Caco-2 (cell line): ENCODE results near the gene FARP1. TPM values are rescaled to one million over a fixed set of nuclear protein-coding genes. Genes with fewer than 3 reads are reported as not detected.

Experiments
- BruUV-seq: library from RNA; stranded (reverse); fragments of 400-500 nt; replicated peaks from 2 replicates; lab custom pipeline; 2021; lab: Mats Ljungman, UMichigan
- CTCF ChIA-PET: fragments of 300-600 bp; sonication (Branson Sonifier 250); formaldehyde crosslinking; loops from one replicate; lab custom pipeline; 2022; ENCODE audit warnings: antibody characterized with exemption; lab: Charles Lee
- POLR2A ChIA-PET: fragments of 300-600 bp; sonication (Branson Sonifier 250); formaldehyde crosslinking; loops from one replicate; lab custom pipeline; 2022; ENCODE audit warnings: antibody characterized with exemption; lab: Charles Lee
- DNase-seq, 2 experiments: peaks; one replicate each; pipeline versions ENCODE4 v3.0.0 to v3.0.0-alpha.2; 2020 to 2022
- H3K27me3 ChIP-seq: replicated peaks from 2 replicates; pipeline ENCODE4 v1.6.0; 2011; ENCODE audit warnings: low read length; ENCODE audit not compliant: control insufficient read depth, insufficient read depth
- H3K36me3 ChIP-seq: 2 replicates; pipeline ENCODE4 v1.5.1; 2011; ENCODE audit warnings: low read length; ENCODE audit not compliant: control insufficient read depth, insufficient read depth
- H3K4me1 ChIP-seq: fragments of 250-450 bp; sonication (Bioruptor Pico); 2 replicates; pipeline ENCODE4 v1.5.1; 2020; ENCODE audit warnings: mild to moderate bottlenecking
- H3K4me3 ChIP-seq: 2 replicates; pipeline ENCODE4 v1.5.1; 2011; ENCODE audit warnings: low read depth, mild to moderate bottlenecking, control low read depth, low read length
- H3K9me3 ChIP-seq: fragments of 250-450 bp; sonication (Bioruptor Pico); 2 replicates; pipeline ENCODE4 v1.5.1; 2020; ENCODE audit warnings: mild to moderate bottlenecking, moderate library complexity
- H3K27ac Mint-ChIP-seq: one replicate; pipeline ENCODE4 v1.8.0; 2022; ENCODE audit warnings: mixed read lengths; ENCODE audit not compliant: unreplicated experiment
- H3K27me3 Mint-ChIP-seq: one replicate; pipeline ENCODE4 v1.8.0; 2022; ENCODE audit warnings: mixed read lengths; ENCODE audit not compliant: insufficient read depth, unreplicated experiment
- H3K36me3 Mint-ChIP-seq: one replicate; pipeline ENCODE4 v1.8.0; 2022; ENCODE audit warnings: mild to moderate bottlenecking, mixed read lengths; ENCODE audit not compliant: insufficient read depth, unreplicated experiment
- H3K4me1 Mint-ChIP-seq: one replicate; pipeline ENCODE4 v1.8.0; 2022; ENCODE audit warnings: low read depth, mixed read lengths; ENCODE audit not compliant: unreplicated experiment
- H3K4me3 Mint-ChIP-seq: one replicate; pipeline ENCODE4 v1.8.0; 2022; ENCODE audit warnings: mild to moderate bottlenecking, moderate library complexity, mixed read lengths; ENCODE audit not compliant: unreplicated experiment
- H3K9me3 Mint-ChIP-seq: one replicate; pipeline ENCODE4 v1.8.0; 2022; ENCODE audit warnings: mixed read lengths; ENCODE audit not compliant: unreplicated experiment
- CTCF ChIP-seq, 2 experiments: fragments of 200-600 bp in 1 of 2; IDR thresholded peaks; 1 replicate in 1 of 2; 2 replicates in 1 of 2; pipeline versions ENCODE4 v1.5.1 to v1.8.0; 2011 to 2022; ENCODE audit warnings: antibody characterized with exemption in 1 of 2, control low read depth in 1 of 2, inconsistent platforms in 1 of 2, low read depth in 1 of 2, low read length in 1 of 2, mild to moderate bottlenecking in 1 of 2, moderate library complexity in 1 of 2; ENCODE audit not compliant: insufficient read depth in 1 of 2, severe bottlenecking in 1 of 2, unreplicated experiment in 1 of 2
- intact Hi-C: fragments of 100-400 bp; cut with micrococcal nuclease; formaldehyde crosslinking; loops from one replicate; pipeline ENCODE4 v1.10.0; 2022; ENCODE audit not compliant: unreplicated experiment
- total RNA-seq: library from RNA; stranded (reverse); gene quantifications from 2 replicates; pipeline ENCODE4 v1.2.3, GENCODE V29; 2022

FARP1 gene
- total RNA-seq, 1 experiment from 2014 or later: 189 TPM

GRCh38 chr13:98484289-98485219 is 341.7 kb downstream of the FARP1 start:
- POLR2A ChIA-PET: interaction anchor here (0.6 to 1.9 kb wide), 5 partner anchors 24 to 168 kb away, joined by 5 to 11 read pairs (median 9); partner anchors contain the start of gene STK24

GRCh38 chr13:98485561-98485960 is 342.7 kb downstream of the FARP1 start:
- H3K4me3 Mint-ChIP-seq: peak overlapping the region; percentile 66
- H3K9me3 Mint-ChIP-seq: no peaks in the 10 kb centered on the region
- H3K36me3 Mint-ChIP-seq: peaks cover 85% of the 10 kb centered on the region
- POLR2A ChIA-PET: interaction anchor here (1.1 to 1.9 kb wide), 3 partner anchors 23 to 167 kb away, joined by 9 to 11 read pairs (median 10); no protein-coding TSS in a partner anchor
- TF ChIP-seq CTCF (IDR thresholded peaks at IDR 0.05; ENCODE audit: insufficient read depth in 1 of 2, low read depth in 1 of 2, low read length in 1 of 2, severe bottlenecking in 1 of 2, unreplicated experiment in 1 of 2): no peak
- Histone ChIP-seq H3K4me3 (no peak overlapping the region), H3K36me3 (peaks cover 1% of the 10 kb centered on the region; the same call in 1 of the 2 replicates), H3K4me1 (peaks cover 41% of the 10 kb centered on the region), H3K9me3 (no peaks in the 10 kb centered on the region), H3K27me3 (no peaks in the 10 kb centered on the region)
- no TSS peak for BruUV-seq
- CTCF ChIA-PET: interaction anchor here (0.6 to 1.9 kb wide), 3 partner anchors 168 to 452 kb away, joined by 6 to 20 read pairs (median 19); no protein-coding TSS in a partner anchor
- intact Hi-C loops: loop anchor here (1.0 to 5.0 kb wide), 2 partner anchors 57 to 291 kb away; no protein-coding TSS in a partner anchor
- no peak for DNase-seq
- no peaks in the 10 kb centered on the region for H3K27me3 Mint-ChIP-seq
- H3K27ac Mint-ChIP-seq: peak overlapping the region; percentile 94
- peaks cover 53% of the 10 kb centered on the region for H3K4me1 Mint-ChIP-seq

More at GRCh38 chr13:98484289-98485219, 341.7 kb downstream of the FARP1 start:
- H3K4me1 ChIP-seq: peaks cover 35% of the 10 kb centered on the region
- peak overlapping the region; percentile 10; the same call in 1 of the 2 replicates for H3K4me3 ChIP-seq
- peak overlapping the region; percentile 66 for H3K4me3 Mint-ChIP-seq
- H3K9me3 Mint-ChIP-seq: no peaks in the 10 kb centered on the region
- no peak for TF ChIP-seq CTCF (IDR thresholded peaks at IDR 0.05; ENCODE audit: insufficient read depth in 1 of 2, low read depth in 1 of 2, low read length in 1 of 2, severe bottlenecking in 1 of 2, unreplicated experiment in 1 of 2)
- peaks cover 3% of the 10 kb centered on the region; the same call in 1 of the 2 replicates for H3K36me3 ChIP-seq
- peaks cover 82% of the 10 kb centered on the region for H3K36me3 Mint-ChIP-seq
- H3K9me3 ChIP-seq: no peaks in the 10 kb centered on the region
- peaks cover 45% of the 10 kb centered on the region for H3K4me1 Mint-ChIP-seq
- peak; percentile 88 to 89 for DNase-seq
- TSS peak; percentile 79 for BruUV-seq
- intact Hi-C loops: loop anchor here (1.0 to 5.0 kb wide), 5 partner anchors 58 to 292 kb away; no protein-coding TSS in a partner anchor
- CTCF ChIA-PET: interaction anchor here (0.6 to 1.9 kb wide), 7 partner anchors 26 to 451 kb away, joined by 3 to 20 read pairs (median 4); no protein-coding TSS in a partner anchor
- H3K27ac Mint-ChIP-seq: peak overlapping the region; percentile 94
- H3K27me3 Mint-ChIP-seq: no peaks in the 10 kb centered on the region
- no peaks in the 10 kb centered on the region for H3K27me3 ChIP-seq

- peak in 1 of 2 experiments; percentile 2 for TF ChIP-seq CTCF (IDR thresholded peaks at IDR 0.05; ENCODE audit: insufficient read depth in 1 of 2, low read depth in 1 of 2, low read length in 1 of 2, severe bottlenecking in 1 of 2, unreplicated experiment in 1 of 2)
- ChIA-PET CTCF (interaction anchor here (1.0 kb wide), 1 partner anchor 187 kb away, joined by 3 read pairs; no protein-coding TSS in a partner anchor), POLR2A (no interaction called here)
- Mint-ChIP-seq H3K27ac (peak overlapping the region; percentile 94), H3K4me1 (peaks cover 56% of the 10 kb centered on the region), H3K4me3 (no peak overlapping the region), H3K27me3 (no peaks in the 10 kb centered on the region), H3K36me3 (peaks cover 82% of the 10 kb centered on the region), H3K9me3 (no peaks in the 10 kb centered on the region)
- no peaks in the 10 kb centered on the region for H3K36me3 ChIP-seq
- peaks cover 47% of the 10 kb centered on the region for H3K4me1 ChIP-seq
- no peak overlapping the region for H3K4me3 ChIP-seq
- no peaks in the 10 kb centered on the region for H3K27me3 ChIP-seq
- no peak for DNase-seq
- BruUV-seq: no TSS peak
- intact Hi-C loops: loop anchor here (5.0 kb wide), 1 partner anchor 56 kb away; no protein-coding TSS in a partner anchor
- no peaks in the 10 kb centered on the region for H3K9me3 ChIP-seq
Measured at GRCh38 chr13:98486412-98486811, 343.5 kb downstream of the FARP1 start.
